DMS79 (cell line): Measurements from ENCODE around the gene HBA2.
"Not testable (repeated sequence)": the region's sequence is repeated elsewhere in the genome, so short reads cannot be mapped to it uniquely, and the experiment has no call there.

Experiments used
- DNase-seq: peaks from one replicate; lab custom pipeline; 2025; lab: John Stamatoyannopoulos, UW

Gene HBA2

GRCh38 chr16:194516-194915 is 21.8 kb downstream of the HBA2 start:
- DNase-seq: no peak

- DNase-seq: no peak
Observed at GRCh38 chr16:200388-200787, 27.7 kb downstream of the HBA2 start.

- no peak for DNase-seq
Observed at GRCh38 chr16:203246-203645, 30.6 kb downstream of the HBA2 start.

GRCh38 chr16:204046-204445 is 31.4 kb downstream of the HBA2 start:
- not testable (repeated sequence) for DNase-seq

GRCh38 chr16:209359-209758 is 36.7 kb downstream of the HBA2 start:
- not testable (repeated sequence) for DNase-seq

- not testable (repeated sequence) for DNase-seq
Observed at GRCh38 chr16:211631-212180, 39.0 kb downstream of the HBA2 start.

GRCh38 chr16:212999-213398 is 40.3 kb downstream of the HBA2 start:
- DNase-seq: no peak

GRCh38 chr16:220021-220420 is 47.3 kb downstream of the HBA2 start:
- no peak for DNase-seq
